Astrocyte of the spinal cord (primary cell): ENCODE results near the gene OPRM1.

Experiments
- DNase-seq: peaks from one replicate; pipeline ENCODE4 v3.0.0; 2011; ENCODE audit warnings: low read depth, low spot score
- H3K4me3 ChIP-seq: 2 replicates; pipeline ENCODE4 v1.5.1; 2011; ENCODE audit warnings: low read depth, mild to moderate bottlenecking, low read length, moderate library complexity
- in situ Hi-C: cut with HindIII; loops from 2 replicates; pipeline ENCODE4 v1.10.0; 2017; ENCODE audit warnings: low sequenced_read_pairs
- TF ChIP-seq, protein P1 (sequence below): IDR thresholded peaks from 2 replicates; pipeline ENCODE4 v1.5.1; 2012; ENCODE audit warnings: low read depth, mild to moderate bottlenecking, low read length, inconsistent platforms

OPRM1 gene

DNA sequence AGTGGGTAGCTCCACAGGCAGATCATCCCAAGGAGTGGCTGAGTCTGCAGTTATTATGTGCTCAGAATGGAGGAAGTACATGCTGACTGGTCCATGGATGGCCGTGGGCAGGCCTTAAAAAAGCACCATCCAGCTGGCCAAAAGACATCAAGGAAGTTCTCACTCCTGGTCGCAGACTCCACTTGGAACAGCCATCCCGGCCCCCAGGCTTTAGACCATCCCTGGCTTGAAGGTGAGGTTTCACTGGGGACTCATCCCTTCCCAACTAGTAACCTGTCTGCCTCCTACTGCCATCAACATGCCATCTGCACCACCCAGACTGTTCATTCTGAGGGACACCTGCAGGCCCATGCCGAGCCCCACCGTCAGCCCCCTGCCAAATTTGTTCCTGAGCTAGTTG is 36.1 kb upstream of the OPRM1 start:
- DNase-seq = no peak
- in situ Hi-C loops = no loop called here
- H3K4me3 ChIP-seq = no peak overlapping the region
- TF ChIP-seq, protein P1, sequence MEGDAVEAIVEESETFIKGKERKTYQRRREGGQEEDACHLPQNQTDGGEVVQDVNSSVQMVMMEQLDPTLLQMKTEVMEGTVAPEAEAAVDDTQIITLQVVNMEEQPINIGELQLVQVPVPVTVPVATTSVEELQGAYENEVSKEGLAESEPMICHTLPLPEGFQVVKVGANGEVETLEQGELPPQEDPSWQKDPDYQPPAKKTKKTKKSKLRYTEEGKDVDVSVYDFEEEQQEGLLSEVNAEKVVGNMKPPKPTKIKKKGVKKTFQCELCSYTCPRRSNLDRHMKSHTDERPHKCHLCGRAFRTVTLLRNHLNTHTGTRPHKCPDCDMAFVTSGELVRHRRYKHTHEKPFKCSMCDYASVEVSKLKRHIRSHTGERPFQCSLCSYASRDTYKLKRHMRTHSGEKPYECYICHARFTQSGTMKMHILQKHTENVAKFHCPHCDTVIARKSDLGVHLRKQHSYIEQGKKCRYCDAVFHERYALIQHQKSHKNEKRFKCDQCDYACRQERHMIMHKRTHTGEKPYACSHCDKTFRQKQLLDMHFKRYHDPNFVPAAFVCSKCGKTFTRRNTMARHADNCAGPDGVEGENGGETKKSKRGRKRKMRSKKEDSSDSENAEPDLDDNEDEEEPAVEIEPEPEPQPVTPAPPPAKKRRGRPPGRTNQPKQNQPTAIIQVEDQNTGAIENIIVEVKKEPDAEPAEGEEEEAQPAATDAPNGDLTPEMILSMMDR = no peak

- no peak for DNase-seq
- no peak overlapping the region for H3K4me3 ChIP-seq
- in situ Hi-C loops = no loop called here
- TF ChIP-seq, protein P1 = no peak
Measured at GRCh38 chr6:154010371-154010770, 28.7 kb upstream of the OPRM1 start.

DNA sequence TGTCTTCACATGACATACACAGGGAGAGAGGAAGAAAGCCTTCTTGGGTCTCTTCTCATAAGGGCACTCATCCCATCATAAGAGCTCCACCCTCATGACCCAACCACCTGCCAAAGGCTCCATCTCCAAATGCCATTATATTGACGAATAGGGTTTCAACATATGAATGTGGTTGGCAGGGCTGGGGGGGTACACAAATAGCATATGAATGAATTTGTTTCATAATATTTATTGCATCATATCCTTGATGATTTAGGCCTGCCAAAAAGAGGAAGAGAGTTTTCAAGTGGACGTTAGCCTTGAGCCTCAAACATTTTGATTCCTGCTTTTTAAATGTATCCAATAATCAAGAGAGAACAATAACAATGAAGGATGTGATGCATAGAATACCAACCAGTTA is 26.2 kb upstream of the OPRM1 start:
- no peak for DNase-seq
- H3K4me3 ChIP-seq = no peak overlapping the region
- in situ Hi-C loops = no loop called here
- TF ChIP-seq, protein P1 = no peak

DNA sequence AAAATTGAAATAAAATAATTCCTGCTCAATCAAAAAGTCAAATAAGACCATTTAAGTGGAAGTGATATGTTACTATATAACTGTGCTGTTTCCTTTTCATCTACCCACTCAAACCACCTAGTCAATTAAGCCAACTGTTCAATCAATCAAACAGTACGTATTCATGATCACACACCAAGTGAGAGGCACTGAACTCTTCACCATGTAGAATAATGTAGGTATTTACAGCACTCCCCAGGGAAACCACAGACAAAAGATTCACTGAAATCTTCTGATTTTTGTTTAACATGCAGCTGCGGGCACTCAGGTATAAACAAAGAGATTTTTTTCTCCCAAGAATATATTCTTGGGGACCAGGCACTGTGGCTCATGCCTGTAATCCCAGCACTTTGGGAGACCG is 21.3 kb upstream of the OPRM1 start:
- no peak for DNase-seq
- H3K4me3 ChIP-seq = no peak overlapping the region
- in situ Hi-C loops = no loop called here
- TF ChIP-seq, protein P1 = no peak

DNA sequence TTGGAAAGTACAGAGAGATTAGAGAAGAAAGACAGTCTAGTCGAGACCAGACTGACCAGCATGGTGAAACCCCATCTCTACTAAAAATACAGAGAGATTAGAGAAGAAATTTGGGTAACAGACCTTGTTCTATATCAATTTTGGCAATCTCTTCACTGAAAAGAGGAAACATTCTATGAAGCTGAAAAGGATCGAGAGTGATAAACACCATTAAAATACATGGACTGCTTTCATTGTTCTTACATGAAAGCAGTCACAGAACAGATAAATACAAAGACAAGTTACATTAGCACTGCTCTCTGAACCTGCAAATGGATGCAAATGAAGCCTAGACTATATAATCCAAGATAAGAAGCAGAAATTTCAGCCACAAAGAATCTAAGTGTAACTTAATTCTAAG is 8.4 kb upstream of the OPRM1 start:
- H3K4me3 ChIP-seq = no peak overlapping the region
- no peak for DNase-seq
- in situ Hi-C loops = no loop called here
- TF ChIP-seq, protein P1 = no peak

GRCh38 chr6:154041001-154041400 is 2.0 kb downstream of the OPRM1 start:
- TF ChIP-seq, protein P1 = no peak
- in situ Hi-C loops = no loop called here
- H3K4me3 ChIP-seq = no peak overlapping the region
- DNase-seq = no peak

DNA sequence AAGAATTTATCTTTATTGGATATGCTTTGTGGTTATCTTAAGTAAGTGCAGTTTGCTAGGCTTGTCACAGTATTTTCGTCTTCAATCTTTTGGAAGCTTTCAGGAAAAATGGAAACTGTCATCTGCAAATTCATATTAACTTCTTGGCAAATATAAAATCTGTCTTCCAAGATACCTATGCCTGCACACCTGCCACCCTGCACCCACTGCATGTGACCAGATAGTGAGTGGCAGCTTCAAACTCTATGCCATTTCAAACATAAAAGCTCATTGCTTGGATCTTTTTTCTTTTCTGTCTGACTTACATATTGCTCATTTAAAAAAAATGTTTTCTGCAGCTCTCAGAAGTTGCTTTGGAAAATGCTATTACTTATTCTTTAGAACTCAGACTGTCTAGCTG is 14.1 kb downstream of the OPRM1 start:
- TF ChIP-seq, protein P1 = no peak
- in situ Hi-C loops = no loop called here
- no peak for DNase-seq
- no peak overlapping the region for H3K4me3 ChIP-seq
